ENCODE measurements around the gene CHM.

The CHM gene

DNA sequence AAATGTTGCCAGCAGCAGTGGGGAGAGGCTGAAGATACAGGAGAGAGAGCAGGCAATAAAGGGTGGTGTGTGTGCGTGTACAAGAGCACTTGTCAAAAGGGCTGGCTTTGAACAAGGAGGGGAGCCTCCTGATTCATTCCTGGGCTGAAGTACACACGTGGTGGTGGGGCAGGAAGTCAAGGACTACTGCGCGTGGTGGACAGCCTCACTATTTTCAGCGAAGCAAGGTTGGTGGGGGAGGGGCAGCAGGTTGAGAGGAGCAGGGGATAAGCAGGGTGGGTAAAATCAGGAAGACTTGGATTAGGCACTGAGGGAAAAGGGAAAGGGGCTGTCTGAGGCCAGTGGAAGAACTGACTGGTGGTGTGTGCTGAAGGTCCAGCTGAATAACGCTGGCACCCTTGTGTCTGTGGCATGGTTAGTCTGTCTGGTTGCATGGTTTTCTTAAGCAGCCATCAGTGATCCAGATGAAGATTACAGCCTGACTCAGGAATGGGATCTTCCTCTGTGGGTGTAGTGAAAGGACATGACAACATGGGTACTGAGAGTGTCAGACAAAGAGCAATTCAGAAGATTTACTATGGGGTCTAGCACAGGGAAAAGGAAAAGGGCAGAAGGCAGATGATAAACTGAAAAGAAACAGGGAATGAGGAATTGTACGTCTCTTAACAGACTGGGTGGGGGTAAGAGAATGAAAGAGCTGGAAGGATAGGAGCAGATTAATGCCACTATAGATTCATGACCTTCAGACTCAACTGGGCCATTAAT lies 149.8 kb downstream of the CHM start:
- in situ Hi-C loops (cut with HindIII; ENCODE audit: low sequenced_read_pairs): no loop called here
- DNase-seq (ENCODE audit: low read depth): no peak
- TF ChIP-seq, protein P1, sequence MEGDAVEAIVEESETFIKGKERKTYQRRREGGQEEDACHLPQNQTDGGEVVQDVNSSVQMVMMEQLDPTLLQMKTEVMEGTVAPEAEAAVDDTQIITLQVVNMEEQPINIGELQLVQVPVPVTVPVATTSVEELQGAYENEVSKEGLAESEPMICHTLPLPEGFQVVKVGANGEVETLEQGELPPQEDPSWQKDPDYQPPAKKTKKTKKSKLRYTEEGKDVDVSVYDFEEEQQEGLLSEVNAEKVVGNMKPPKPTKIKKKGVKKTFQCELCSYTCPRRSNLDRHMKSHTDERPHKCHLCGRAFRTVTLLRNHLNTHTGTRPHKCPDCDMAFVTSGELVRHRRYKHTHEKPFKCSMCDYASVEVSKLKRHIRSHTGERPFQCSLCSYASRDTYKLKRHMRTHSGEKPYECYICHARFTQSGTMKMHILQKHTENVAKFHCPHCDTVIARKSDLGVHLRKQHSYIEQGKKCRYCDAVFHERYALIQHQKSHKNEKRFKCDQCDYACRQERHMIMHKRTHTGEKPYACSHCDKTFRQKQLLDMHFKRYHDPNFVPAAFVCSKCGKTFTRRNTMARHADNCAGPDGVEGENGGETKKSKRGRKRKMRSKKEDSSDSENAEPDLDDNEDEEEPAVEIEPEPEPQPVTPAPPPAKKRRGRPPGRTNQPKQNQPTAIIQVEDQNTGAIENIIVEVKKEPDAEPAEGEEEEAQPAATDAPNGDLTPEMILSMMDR (IDR thresholded peaks at IDR 0.05; ENCODE audit: low read depth, low read length, missing control alignments): no peak
- H3K4me3 ChIP-seq (ENCODE audit: low read depth, low read length): no peak overlapping the region

DNA sequence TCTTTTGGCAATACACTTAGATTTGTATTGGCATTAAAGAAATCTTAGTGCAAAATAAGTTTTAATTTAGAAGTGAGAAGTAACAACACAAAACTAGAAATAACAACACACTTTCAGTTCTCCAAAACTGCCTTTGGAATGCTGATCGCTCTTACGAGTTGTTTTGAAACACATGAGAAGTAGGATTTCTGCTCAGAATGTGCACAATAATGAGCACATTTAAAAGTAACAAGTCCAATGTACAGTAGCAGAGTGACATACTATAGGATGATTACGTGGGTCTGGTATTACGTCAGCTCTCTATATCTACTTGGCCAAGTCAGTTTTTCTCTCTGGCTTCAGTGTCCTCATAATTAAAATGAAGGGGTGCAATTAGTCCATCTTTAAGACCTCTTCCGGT lies 164.8 kb downstream of the CHM start:
- no peak for DNase-seq (ENCODE audit: low read depth)
- no peak overlapping the region for H3K4me3 ChIP-seq (ENCODE audit: low read depth, low read length)
- in situ Hi-C loops (cut with HindIII; ENCODE audit: low sequenced_read_pairs): no loop called here
- TF ChIP-seq, protein P1 (IDR thresholded peaks at IDR 0.05; ENCODE audit: low read depth, low read length, missing control alignments): no peak

DNA sequence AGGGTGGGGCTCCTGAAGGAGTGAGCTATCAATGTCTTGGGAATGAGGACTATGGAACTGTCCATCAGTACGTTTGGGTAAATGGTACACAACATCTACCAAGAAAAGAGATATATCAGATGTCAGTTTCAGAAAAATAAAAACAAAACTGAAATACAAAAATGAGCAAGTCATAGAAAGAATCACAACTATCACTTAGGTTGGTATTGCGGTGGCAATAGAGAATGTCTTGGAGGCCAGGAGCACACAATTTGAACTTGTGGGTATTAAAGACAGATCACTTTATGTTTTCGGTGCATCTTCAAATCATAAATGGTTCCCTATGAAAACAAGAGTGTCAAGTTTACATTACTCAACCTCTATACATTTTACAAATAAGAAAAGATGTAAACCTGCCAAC lies 176.8 kb downstream of the CHM start:
- no peak for DNase-seq (ENCODE audit: low read depth)
- in situ Hi-C loops (cut with HindIII; ENCODE audit: low sequenced_read_pairs): no loop called here
- no peak overlapping the region for H3K4me3 ChIP-seq (ENCODE audit: low read depth, low read length)
- TF ChIP-seq, protein P1 (IDR thresholded peaks at IDR 0.05; ENCODE audit: low read depth, low read length, missing control alignments): no peak

DNA sequence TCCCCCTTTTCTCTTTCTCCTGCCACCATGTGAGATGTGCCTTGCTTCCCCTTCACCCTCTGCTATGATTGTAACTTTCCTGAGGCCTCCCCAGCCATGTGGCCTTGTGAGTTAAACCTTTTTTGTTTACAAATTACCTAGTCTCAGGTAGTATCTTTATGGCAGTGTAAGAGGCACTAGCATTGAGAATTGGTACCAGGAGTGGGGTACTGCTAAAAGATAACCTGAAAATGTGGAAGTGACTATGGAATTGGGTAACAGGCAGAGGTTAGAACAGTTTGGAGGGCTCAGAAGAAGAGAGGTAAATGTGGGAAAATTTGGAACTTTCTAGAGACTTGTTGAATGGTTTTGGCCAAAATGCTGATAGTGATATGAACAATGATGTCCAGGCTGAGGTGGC lies 182.0 kb downstream of the CHM start:
- H3K4me3 ChIP-seq (ENCODE audit: low read depth, low read length): no peak overlapping the region
- no peak for DNase-seq (ENCODE audit: low read depth)
- in situ Hi-C loops (cut with HindIII; ENCODE audit: low sequenced_read_pairs): no loop called here
- TF ChIP-seq, protein P1 (IDR thresholded peaks at IDR 0.05; ENCODE audit: low read depth, low read length, missing control alignments): no peak

DNA sequence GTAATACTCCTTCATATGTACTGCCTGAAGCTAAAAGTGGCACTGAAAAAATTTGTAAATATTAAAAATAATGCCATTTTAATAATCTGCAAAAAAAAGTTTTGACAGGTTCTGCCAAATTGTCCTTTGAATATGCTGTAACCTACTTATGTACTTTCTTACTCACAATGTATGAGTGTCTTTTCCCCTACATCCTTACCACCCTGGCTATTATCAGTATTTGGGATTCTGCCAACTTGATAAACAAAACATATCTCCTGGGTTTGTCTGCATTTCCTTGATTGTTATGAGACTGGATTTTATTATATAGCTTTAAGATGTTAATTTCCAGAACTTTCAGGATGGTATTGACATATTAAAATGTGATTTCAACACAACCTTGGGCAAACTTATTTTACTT lies 187.9 kb downstream of the CHM start:
- in situ Hi-C loops (cut with HindIII; ENCODE audit: low sequenced_read_pairs): no loop called here
- TF ChIP-seq, protein P1 (IDR thresholded peaks at IDR 0.05; ENCODE audit: low read depth, low read length, missing control alignments): no peak

DNA sequence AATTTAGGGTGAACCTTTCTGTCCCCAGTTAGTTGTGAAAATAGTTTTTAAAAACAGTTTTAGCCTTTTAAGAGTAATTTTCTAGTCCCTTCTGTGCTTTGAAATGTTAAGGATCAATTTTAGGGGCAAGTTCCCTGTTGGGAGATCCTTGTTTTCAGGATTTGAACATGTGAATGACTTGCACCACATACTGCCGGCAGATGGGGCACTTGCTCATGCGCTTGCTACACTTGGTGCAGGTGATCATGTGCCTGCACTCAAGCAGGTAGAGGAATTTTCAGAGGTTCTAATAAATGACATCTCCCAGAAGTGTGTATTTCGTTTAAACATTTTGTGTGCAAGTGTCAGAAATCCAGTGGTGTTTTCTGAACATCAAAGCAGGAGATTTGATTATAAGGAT lies 195.9 kb downstream of the CHM start:
- no peak for DNase-seq (ENCODE audit: low read depth)
- no peak overlapping the region for H3K4me3 ChIP-seq (ENCODE audit: low read depth, low read length)
- in situ Hi-C loops (cut with HindIII; ENCODE audit: low sequenced_read_pairs): no loop called here
- TF ChIP-seq, protein P1 (IDR thresholded peaks at IDR 0.05; ENCODE audit: low read depth, low read length, missing control alignments): peak; percentile 48

More for the DNA sequence above, 187.9 kb downstream of the CHM start:
- no peak overlapping the region for H3K4me3 ChIP-seq (ENCODE audit: low read depth, low read length)
- no peak for DNase-seq (ENCODE audit: low read depth)

Measured in astrocyte of the cerebellum (primary cell).